K562 (cell line): ENCODE measurements around the gene MID1IP1. TPM values are rescaled to one million over a fixed set of nuclear protein-coding genes. Genes with fewer than 3 reads are reported as not detected.

ENCODE experiments used
- CBX8 ChIP-seq: fragments of 200-600 bp; sonication (generic); IDR thresholded peaks from 2 replicates; pipeline ENCODE4 v1.6.1; 2012; ENCODE audit warnings: borderline replicate concordance, mixed run types, low read depth, mild to moderate bottlenecking, moderate library complexity, mixed read lengths, low read length, control low read depth, inconsistent platforms; ENCODE audit not compliant: poor library complexity, severe bottlenecking; ENCODE audit errors: extremely low read depth
- HNRNPLL ChIP-seq: fragments of 200-400 bp; formaldehyde crosslinking; IDR thresholded peaks from 2 replicates; pipeline ENCODE4 v1.6.1; 2017; ENCODE audit warnings: low read length, low read depth, mild to moderate bottlenecking; ENCODE audit not compliant: poor library complexity, severe bottlenecking
- KAT8 ChIP-seq: fragments of 450-650 bp; IDR thresholded peaks from 2 replicates; pipeline ENCODE4 v1.6.1; 2016; ENCODE audit warnings: low read depth, mild to moderate bottlenecking
- MAZ ChIP-seq, 2 experiments: fragments of 450-650 bp in 1 of 2; sonication (generic) in 1 of 2; formaldehyde crosslinking; IDR thresholded peaks in 1 of 2; conservative IDR thresholded peaks in 1 of 2; 2 replicates each; pipeline versions ENCODE4 v1.4.0 to v1.5.0; 2020; ENCODE audit warnings: mild to moderate bottlenecking in 1 of 2, missing genetic modification reagents in 1 of 2
- NCOR1 ChIP-seq: fragments of 450-650 bp; IDR thresholded peaks from 2 replicates; pipeline ENCODE4 v1.6.1; 2016; ENCODE audit warnings: mild to moderate bottlenecking, moderate library complexity
- NFYB ChIP-seq: IDR thresholded peaks from 2 replicates; pipeline ENCODE4 v1.6.1; 2011; ENCODE audit warnings: mild to moderate bottlenecking, moderate library complexity; ENCODE audit not compliant: insufficient read length; ENCODE audit errors: extremely low read depth
- PHF8 ChIP-seq: fragments of 200-600 bp; sonication (generic); IDR thresholded peaks from 2 replicates; pipeline ENCODE4 v1.6.1; 2012; ENCODE audit warnings: mixed run types, mild to moderate bottlenecking, inconsistent platforms, low read length, moderate library complexity, borderline replicate concordance
- POLR2AphosphoS5 ChIP-seq: IDR thresholded peaks from 2 replicates; pipeline ENCODE4 v1.6.1; 2011; ENCODE audit warnings: mild to moderate bottlenecking, low read depth, low read length, moderate library complexity; ENCODE audit not compliant: control insufficient read depth, insufficient read depth
- RFX5 ChIP-seq: IDR thresholded peaks from 2 replicates; pipeline ENCODE4 v1.6.1; 2011; ENCODE audit warnings: low read depth, mild to moderate bottlenecking, improper control_type of control experiment, low read length
- RFX7 ChIP-seq: fragments of 250-450 bp; sonication (Bioruptor Pico); IDR thresholded peaks from 2 replicates; pipeline ENCODE4 v1.5.1; 2021; ENCODE audit warnings: mild to moderate bottlenecking
- STAT5B ChIP-seq: fragments of 250-450 bp; sonication (Bioruptor Pico); IDR thresholded peaks from 2 replicates; pipeline ENCODE4 v1.8.0; 2021; ENCODE audit warnings: mild to moderate bottlenecking, inconsistent platforms
- ZNF134 ChIP-seq: fragments of 250-450 bp; sonication (Bioruptor Pico); conservative IDR thresholded peaks from 2 replicates; pipeline ENCODE4 v1.4.0; 2020
- polyA plus RNA-seq, 8 experiments: library from polyadenylated mRNA; depleted of rRNA in 4 of 8; stranded (reverse) in 5 of 8; unstranded in 3 of 8; fragments of >200 nt; fragmentation: Nextera tagmentation in 2 of 8; fragmentation: Illumina TruSeq in 1 of 8; extraction: Ambion mirVana in 2 of 8; extraction: Trizol in 1 of 8; gene quantifications; 2 replicates each; pipeline versions ENCODE4 v1.2.1 to v1.2.3, GENCODE V29; 2011 to 2014; ENCODE audit warnings: inconsistent platforms in 1 of 8, missing spikeins in 1 of 8
- total RNA-seq, 7 experiments: library from RNA; depleted of rRNA in 6 of 7; stranded (reverse); fragments of >200 nt in 6 of 7; fragmentation: Illumina TruSeq in 2 of 7; extraction: Trizol in 2 of 7; gene quantifications; 2 replicates each; pipeline versions ENCODE4 v1.2.1 to v1.2.3, GENCODE V29; 2011 to 2021; ENCODE audit warnings: low replicate concordance in 1 of 7
- TF ChIP-seq, protein P1 (sequence below): IDR thresholded peaks from 2 replicates; pipeline ENCODE4 v1.6.1; 2011; ENCODE audit not compliant: insufficient read length; ENCODE audit errors: extremely low read depth
- TF ChIP-seq, protein P2 (sequence below), 2 experiments: fragments of 450-650 bp; conservative IDR thresholded peaks; 2 replicates each; pipeline ENCODE4 v1.6.1; 2017; ENCODE audit warnings: mild to moderate bottlenecking in 2 of 2, moderate library complexity in 2 of 2
- TF ChIP-seq, protein P3 (sequence below), 2 experiments: fragments of 150-350 bp in 1 of 2; IDR thresholded peaks; 2 replicates each; pipeline ENCODE4 v1.6.1; 2012 to 2016; ENCODE audit warnings: low read depth in 2 of 2, low read length in 2 of 2, mild to moderate bottlenecking in 1 of 2, moderate library complexity in 1 of 2

MID1IP1 gene
- total and polyA plus RNA-seq, 9 of the 15 experiments (the other 6 are each of a cell fraction or from before 2014, with no cell fraction given): 0.51 to 102 (median 27.5) TPM

DNA sequence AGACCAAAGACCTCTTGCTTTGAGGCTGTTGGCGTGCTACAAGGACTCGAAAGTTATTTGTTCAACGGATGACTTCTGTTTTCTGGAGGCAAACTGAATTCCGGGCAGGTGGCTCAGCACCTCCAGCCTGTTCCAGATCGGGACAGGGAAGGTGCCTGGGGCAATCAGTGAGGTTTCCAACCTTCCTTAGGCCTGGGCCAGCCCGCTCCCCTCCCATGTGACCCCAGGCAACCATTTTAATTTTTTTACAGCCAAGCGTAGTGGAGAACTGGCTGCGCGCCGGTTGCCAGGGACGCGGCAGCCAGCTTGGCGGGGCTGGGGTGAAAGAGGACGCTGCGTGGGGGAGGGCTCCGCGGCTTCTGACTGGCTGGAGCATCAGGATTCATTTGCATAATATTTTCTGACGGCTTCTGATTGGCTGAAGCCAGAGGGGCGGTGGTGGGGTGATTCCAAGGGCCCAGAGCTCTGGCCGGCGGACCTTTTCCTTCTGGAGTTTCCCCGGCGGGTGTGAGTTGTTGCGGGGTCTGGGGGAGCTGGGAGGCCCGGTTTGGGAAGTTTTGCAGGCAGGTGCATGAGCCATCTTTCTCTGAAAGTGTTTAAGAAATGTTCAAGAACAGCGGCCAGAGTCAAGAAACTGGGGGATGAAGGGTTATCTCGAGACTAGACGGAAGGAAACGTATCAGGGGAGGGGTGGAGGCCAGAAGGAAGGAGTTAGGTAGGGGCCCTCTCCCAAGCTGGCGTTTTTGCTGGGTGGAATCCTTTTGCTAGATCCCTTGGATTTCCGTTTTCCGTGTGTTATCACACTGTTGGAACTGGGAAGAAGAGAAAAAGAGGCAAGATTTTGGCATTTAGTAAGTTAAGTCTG lies at the start of gene MID1IP1 (continued):
- TF ChIP-seq STAT5B (CRISPR knock-in tag): no peak
- TF ChIP-seq CBX8: no peak
- TF ChIP-seq, protein P1, sequence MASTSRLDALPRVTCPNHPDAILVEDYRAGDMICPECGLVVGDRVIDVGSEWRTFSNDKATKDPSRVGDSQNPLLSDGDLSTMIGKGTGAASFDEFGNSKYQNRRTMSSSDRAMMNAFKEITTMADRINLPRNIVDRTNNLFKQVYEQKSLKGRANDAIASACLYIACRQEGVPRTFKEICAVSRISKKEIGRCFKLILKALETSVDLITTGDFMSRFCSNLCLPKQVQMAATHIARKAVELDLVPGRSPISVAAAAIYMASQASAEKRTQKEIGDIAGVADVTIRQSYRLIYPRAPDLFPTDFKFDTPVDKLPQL: no peak
- no peak for TF ChIP-seq KAT8
- TF ChIP-seq PHF8: peak; percentile 50; the same call in 1 of the 2 replicates
- no peak for TF ChIP-seq ZNF134
- TF ChIP-seq, protein P2, sequence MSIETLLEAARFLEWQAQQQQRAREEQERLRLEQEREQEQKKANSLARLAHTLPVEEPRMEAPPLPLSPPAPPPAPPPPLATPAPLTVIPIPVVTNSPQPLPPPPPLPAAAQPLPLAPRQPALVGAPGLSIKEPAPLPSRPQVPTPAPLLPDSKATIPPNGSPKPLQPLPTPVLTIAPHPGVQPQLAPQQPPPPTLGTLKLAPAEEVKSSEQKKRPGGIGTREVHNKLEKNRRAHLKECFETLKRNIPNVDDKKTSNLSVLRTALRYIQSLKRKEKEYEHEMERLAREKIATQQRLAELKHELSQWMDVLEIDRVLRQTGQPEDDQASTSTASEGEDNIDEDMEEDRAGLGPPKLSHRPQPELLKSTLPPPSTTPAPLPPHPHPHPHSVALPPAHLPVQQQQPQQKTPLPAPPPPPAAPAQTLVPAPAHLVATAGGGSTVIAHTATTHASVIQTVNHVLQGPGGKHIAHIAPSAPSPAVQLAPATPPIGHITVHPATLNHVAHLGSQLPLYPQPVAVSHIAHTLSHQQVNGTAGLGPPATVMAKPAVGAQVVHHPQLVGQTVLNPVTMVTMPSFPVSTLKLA (conservative IDR thresholded peaks at IDR 0.05): peak; percentile 72 to 82
- TF ChIP-seq RFX5: no peak
- TF ChIP-seq HNRNPLL: no peak
- peak; percentile 81 for TF ChIP-seq POLR2AphosphoS5
- TF ChIP-seq MAZ (CRISPR knock-in tag; conservative IDR thresholded peaks at IDR 0.05 in 1 of 2, IDR thresholded peaks at IDR 0.05 in 1 of 2): peak in 1 of 2 experiments; percentile 45; a peak in 1 of 4 replicates
- TF ChIP-seq NCOR1: peak; percentile 39; the same call in 1 of the 2 replicates
- peak; percentile 57 for TF ChIP-seq NFYB
- TF ChIP-seq, protein P3, sequence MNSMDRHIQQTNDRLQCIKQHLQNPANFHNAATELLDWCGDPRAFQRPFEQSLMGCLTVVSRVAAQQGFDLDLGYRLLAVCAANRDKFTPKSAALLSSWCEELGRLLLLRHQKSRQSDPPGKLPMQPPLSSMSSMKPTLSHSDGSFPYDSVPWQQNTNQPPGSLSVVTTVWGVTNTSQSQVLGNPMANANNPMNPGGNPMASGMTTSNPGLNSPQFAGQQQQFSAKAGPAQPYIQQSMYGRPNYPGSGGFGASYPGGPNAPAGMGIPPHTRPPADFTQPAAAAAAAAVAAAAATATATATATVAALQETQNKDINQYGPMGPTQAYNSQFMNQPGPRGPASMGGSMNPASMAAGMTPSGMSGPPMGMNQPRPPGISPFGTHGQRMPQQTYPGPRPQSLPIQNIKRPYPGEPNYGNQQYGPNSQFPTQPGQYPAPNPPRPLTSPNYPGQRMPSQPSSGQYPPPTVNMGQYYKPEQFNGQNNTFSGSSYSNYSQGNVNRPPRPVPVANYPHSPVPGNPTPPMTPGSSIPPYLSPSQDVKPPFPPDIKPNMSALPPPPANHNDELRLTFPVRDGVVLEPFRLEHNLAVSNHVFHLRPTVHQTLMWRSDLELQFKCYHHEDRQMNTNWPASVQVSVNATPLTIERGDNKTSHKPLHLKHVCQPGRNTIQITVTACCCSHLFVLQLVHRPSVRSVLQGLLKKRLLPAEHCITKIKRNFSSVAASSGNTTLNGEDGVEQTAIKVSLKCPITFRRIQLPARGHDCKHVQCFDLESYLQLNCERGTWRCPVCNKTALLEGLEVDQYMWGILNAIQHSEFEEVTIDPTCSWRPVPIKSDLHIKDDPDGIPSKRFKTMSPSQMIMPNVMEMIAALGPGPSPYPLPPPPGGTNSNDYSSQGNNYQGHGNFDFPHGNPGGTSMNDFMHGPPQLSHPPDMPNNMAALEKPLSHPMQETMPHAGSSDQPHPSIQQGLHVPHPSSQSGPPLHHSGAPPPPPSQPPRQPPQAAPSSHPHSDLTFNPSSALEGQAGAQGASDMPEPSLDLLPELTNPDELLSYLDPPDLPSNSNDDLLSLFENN (IDR thresholded peaks at IDR 0.05; ENCODE audit: low read depth in 2 of 2, low read length in 2 of 2): 0 out of 4 replicates have a peak, but pooled peaks of 1 of the 2 experiments have one; percentile 61
- TF ChIP-seq RFX7 (CRISPR knock-in tag): no peak
